SK-N-SH (cell line): ENCODE measurements around the gene SEC62. TPM values are rescaled to one million over a fixed set of nuclear protein-coding genes. Genes with fewer than 3 reads are reported as not detected.

ENCODE experiments used
- CTCF ChIA-PET: fragments of 300-600, 350-600 bp; formaldehyde crosslinking; extraction: SDS; loops from one replicate; lab custom pipeline; 2021; lab: Yijun Ruan, JAX
- POLR2A ChIA-PET: fragments of 350-600 bp; sonication (Branson Sonifier 250); formaldehyde crosslinking; extraction: SDS; loops from one replicate; lab custom pipeline; 2020; ENCODE audit warnings: antibody characterized with exemption, inconsistent platforms; lab: Yijun Ruan, JAX
- DNase-seq: peaks from one replicate; pipeline ENCODE4 v3.0.0; 2012
- H2AFZ ChIP-seq: fragments of 200-600 bp; sonication (generic); 2 replicates; pipeline ENCODE4 v1.8.1; 2016; ENCODE audit warnings: antibody characterized with exemption, mild to moderate bottlenecking, low read depth
- H3F3A ChIP-seq: fragments of 200-600 bp; sonication (generic); replicated peaks from 2 replicates; pipeline ENCODE3; 2016; ENCODE audit warnings: antibody characterized with exemption, mild to moderate bottlenecking; ENCODE audit not compliant: insufficient read depth
- H3K27ac ChIP-seq, 2 experiments: fragments of 200-500 bp in 1 of 2; fragments of 200-600 bp in 1 of 2; sonication (Bioruptor generic) in 1 of 2; sonication (generic), shearing (Covaris generic) in 1 of 2; 2 replicates each; pipeline versions ENCODE4 v1.5.1 to v1.6.1; 2014 to 2016; ENCODE audit warnings: low read depth in 2 of 2, inconsistent platforms in 1 of 2, low read length in 1 of 2, mild to moderate bottlenecking in 1 of 2, mixed read lengths in 1 of 2
- H3K27me3 ChIP-seq: fragments of 200-600 bp; sonication (generic), shearing (Covaris generic); 2 replicates; pipeline ENCODE4 v1.6.1; 2016; ENCODE audit warnings: mixed run types; ENCODE audit not compliant: insufficient read depth
- H3K36me3 ChIP-seq, 2 experiments: fragments of 200-500 bp in 1 of 2; fragments of 200-600 bp in 1 of 2; sonication (Bioruptor generic) in 1 of 2; sonication (generic) in 1 of 2; replicated peaks in 1 of 2; 2 replicates each; pipeline versions ENCODE3 to v1.5.1; 2014 to 2016; ENCODE audit warnings: low read length in 1 of 2, mild to moderate bottlenecking in 1 of 2; ENCODE audit not compliant: insufficient read depth in 2 of 2, control insufficient read depth in 1 of 2
- H3K4me1 ChIP-seq, 2 experiments: fragments of 200-500 bp in 1 of 2; fragments of 200-600 bp in 1 of 2; sonication (Bioruptor generic) in 1 of 2; sonication (generic), shearing (Covaris generic) in 1 of 2; 2 replicates each; pipeline versions ENCODE4 v1.5.1 to v1.6.1; 2014 to 2016; ENCODE audit warnings: low read depth in 1 of 2, low read length in 1 of 2, mixed run types in 1 of 2; ENCODE audit not compliant: insufficient read depth in 2 of 2, control insufficient read depth in 1 of 2
- H3K4me2 ChIP-seq: fragments of 200-600 bp; sonication (generic), shearing (Covaris generic); 2 replicates; pipeline ENCODE4 v1.6.1; 2017; ENCODE audit warnings: mixed run types
- H3K4me3 ChIP-seq, 2 experiments: fragments of 200-500 bp in 1 of 2; fragments of 200-600 bp in 1 of 2; sonication (Bioruptor generic) in 1 of 2; sonication (generic), shearing (Covaris generic) in 1 of 2; 2 replicates each; pipeline versions ENCODE4 v1.5.1 to v1.8.1; 2014 to 2016; ENCODE audit warnings: low read depth in 2 of 2, inconsistent platforms in 1 of 2, low read length in 1 of 2, mild to moderate bottlenecking in 1 of 2, mixed read lengths in 1 of 2, moderate library complexity in 1 of 2
- H3K79me2 ChIP-seq: fragments of 200-600 bp; sonication (generic); 2 replicates; pipeline ENCODE4 v1.8.1; 2017; ENCODE audit warnings: mild to moderate bottlenecking; ENCODE audit not compliant: insufficient read depth
- H3K9ac ChIP-seq: fragments of 200-600 bp; sonication (generic); 2 replicates; pipeline ENCODE4 v1.6.1; 2017; ENCODE audit warnings: mixed run types
- H3K9me2 ChIP-seq: fragments of 200-600 bp; sonication (generic); 2 replicates; pipeline ENCODE4 v1.6.1; 2017; ENCODE audit warnings: mixed run types
- H3K9me3 ChIP-seq: fragments of 200-600 bp; sonication (generic); 2 replicates; pipeline ENCODE4 v1.6.1; 2017; ENCODE audit warnings: mixed run types, mild to moderate bottlenecking, moderate library complexity
- H4K20me1 ChIP-seq: fragments of 200-600 bp; sonication (generic); 2 replicates; pipeline ENCODE4 v1.6.1; 2017; ENCODE audit warnings: mild to moderate bottlenecking, mixed run types; ENCODE audit not compliant: insufficient read depth
- EZH2phosphoT487 ChIP-seq: fragments of 200-600 bp; sonication (generic); IDR thresholded peaks from 2 replicates; pipeline ENCODE4 v1.6.1; 2017; ENCODE audit warnings: low read depth, mixed run types, mild to moderate bottlenecking, antibody characterized with exemption, moderate library complexity, borderline replicate concordance
- GABPA ChIP-seq: IDR thresholded peaks from 2 replicates; pipeline ENCODE4 v1.4.0; 2012; ENCODE audit warnings: low read depth, mild to moderate bottlenecking
- GATA2 ChIP-seq: sonication (generic); formaldehyde crosslinking; IDR thresholded peaks from 2 replicates; pipeline ENCODE4 v1.5.0; 2020; ENCODE audit warnings: mild to moderate bottlenecking, missing genetic modification reagents
- JUND ChIP-seq: IDR thresholded peaks from 2 replicates; pipeline ENCODE4 v1.4.0; 2012
- MEF2A ChIP-seq: IDR thresholded peaks from 2 replicates; pipeline ENCODE4 v1.4.0; 2012; ENCODE audit warnings: low read depth, borderline replicate concordance
- RXRA ChIP-seq: IDR thresholded peaks from 2 replicates; pipeline ENCODE4 v1.4.0; 2012; ENCODE audit warnings: low read depth, mild to moderate bottlenecking, borderline replicate concordance
- TEAD4 ChIP-seq: IDR thresholded peaks from 2 replicates; pipeline ENCODE4 v1.4.0; 2012; ENCODE audit warnings: mild to moderate bottlenecking, borderline replicate concordance; ENCODE audit not compliant: insufficient read depth
- WGBS: methylation state at CpG from one replicate; pipeline ENCODE4 v1.1.6; 2017; ENCODE audit warnings: low lambda C conversion rate; 5-methylcytosine and 5-hydroxymethylcytosine counted together
- polyA plus RNA-seq, 3 experiments: library from polyadenylated mRNA; depleted of rRNA; stranded (reverse); fragments of >200 nt; gene quantifications; 2 replicates each; pipeline ENCODE4 v1.2.3, GENCODE V29; 2012
- TF ChIP-seq, protein P1 (sequence below): IDR thresholded peaks from 2 replicates; pipeline ENCODE4 v1.4.0; 2012; ENCODE audit warnings: low read depth, borderline replicate concordance
- TF ChIP-seq, protein P2 (sequence below): fragments of 150-350 bp; IDR thresholded peaks from 2 replicates; pipeline ENCODE4 v1.6.1; 2016; ENCODE audit warnings: mild to moderate bottlenecking, low read depth, low read length
- TF ChIP-seq, protein P3 (sequence below): IDR thresholded peaks from 2 replicates; pipeline ENCODE4 v1.6.1; 2012; ENCODE audit warnings: mild to moderate bottlenecking, low read depth, low read length, moderate library complexity
- TF ChIP-seq, protein P4 (sequence below): IDR thresholded peaks from 2 replicates; pipeline ENCODE4 v1.4.0; 2012; ENCODE audit warnings: low read depth

Gene SEC62
- polyA plus RNA-seq, 1 of the 3 experiments (the other 2 are of a cell fraction), result 15.0 TPM

DNA sequence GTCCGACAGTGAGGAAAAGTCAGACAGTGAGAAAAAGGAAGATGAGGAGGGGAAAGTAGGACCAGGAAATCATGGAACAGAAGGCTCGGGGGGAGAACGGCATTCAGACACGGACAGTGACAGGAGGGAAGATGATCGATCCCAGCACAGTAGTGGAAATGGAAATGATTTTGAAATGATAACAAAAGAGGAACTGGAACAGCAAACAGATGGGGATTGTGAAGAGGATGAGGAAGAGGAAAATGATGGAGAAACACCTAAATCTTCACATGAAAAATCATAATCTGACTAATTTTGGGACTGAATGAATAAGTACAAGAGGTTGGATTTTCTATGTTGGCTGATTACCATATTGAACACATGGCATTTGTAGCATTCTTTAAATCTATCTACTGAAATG, 26.2 kb downstream of the SEC62 start:
- H3K4me1 ChIP-seq, result no peaks in the 10 kb centered on the region
- CTCF ChIA-PET, result interaction anchor here (0.9 kb wide), 1 partner anchor 43 kb away, joined by 3 read pairs; no protein-coding TSS in a partner anchor
- no peak overlapping the region for H3K27ac ChIP-seq

More for the DNA sequence above, 26.2 kb downstream of the SEC62 start:
- Histone ChIP-seq H3K9ac (no peak overlapping the region), H3K79me2 (no peaks in the 10 kb centered on the region), H3K36me3 (peaks cover 69 to 70% of the 10 kb centered on the region in 2 experiments), H3K9me3 (no peaks in the 10 kb centered on the region), H3K4me3 (no peak overlapping the region), H3K4me2 (no peak overlapping the region), H4K20me1 (no peaks in the 10 kb centered on the region), H3K27me3 (no peaks in the 10 kb centered on the region), H3F3A (peaks cover 5% of the 10 kb centered on the region), H2AFZ (no peak overlapping the region), H3K9me2 (no peaks in the 10 kb centered on the region)
- 85% methylated on average over 5 of the region's 5 CpGs for WGBS
- TF ChIP-seq MEF2A, result no peak
- TF ChIP-seq, protein P1, sequence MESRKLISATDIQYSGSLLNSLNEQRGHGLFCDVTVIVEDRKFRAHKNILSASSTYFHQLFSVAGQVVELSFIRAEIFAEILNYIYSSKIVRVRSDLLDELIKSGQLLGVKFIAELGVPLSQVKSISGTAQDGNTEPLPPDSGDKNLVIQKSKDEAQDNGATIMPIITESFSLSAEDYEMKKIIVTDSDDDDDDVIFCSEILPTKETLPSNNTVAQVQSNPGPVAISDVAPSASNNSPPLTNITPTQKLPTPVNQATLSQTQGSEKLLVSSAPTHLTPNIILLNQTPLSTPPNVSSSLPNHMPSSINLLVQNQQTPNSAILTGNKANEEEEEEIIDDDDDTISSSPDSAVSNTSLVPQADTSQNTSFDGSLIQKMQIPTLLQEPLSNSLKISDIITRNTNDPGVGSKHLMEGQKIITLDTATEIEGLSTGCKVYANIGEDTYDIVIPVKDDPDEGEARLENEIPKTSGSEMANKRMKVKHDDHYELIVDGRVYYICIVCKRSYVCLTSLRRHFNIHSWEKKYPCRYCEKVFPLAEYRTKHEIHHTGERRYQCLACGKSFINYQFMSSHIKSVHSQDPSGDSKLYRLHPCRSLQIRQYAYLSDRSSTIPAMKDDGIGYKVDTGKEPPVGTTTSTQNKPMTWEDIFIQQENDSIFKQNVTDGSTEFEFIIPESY, result no peak
- no peak for TF ChIP-seq EZH2phosphoT487
- TF ChIP-seq TEAD4, result no peak
- TF ChIP-seq GATA2 (CRISPR knock-in tag), result no peak
- TF ChIP-seq JUND, result no peak
- no peak for TF ChIP-seq GABPA
- TF ChIP-seq, protein P2, sequence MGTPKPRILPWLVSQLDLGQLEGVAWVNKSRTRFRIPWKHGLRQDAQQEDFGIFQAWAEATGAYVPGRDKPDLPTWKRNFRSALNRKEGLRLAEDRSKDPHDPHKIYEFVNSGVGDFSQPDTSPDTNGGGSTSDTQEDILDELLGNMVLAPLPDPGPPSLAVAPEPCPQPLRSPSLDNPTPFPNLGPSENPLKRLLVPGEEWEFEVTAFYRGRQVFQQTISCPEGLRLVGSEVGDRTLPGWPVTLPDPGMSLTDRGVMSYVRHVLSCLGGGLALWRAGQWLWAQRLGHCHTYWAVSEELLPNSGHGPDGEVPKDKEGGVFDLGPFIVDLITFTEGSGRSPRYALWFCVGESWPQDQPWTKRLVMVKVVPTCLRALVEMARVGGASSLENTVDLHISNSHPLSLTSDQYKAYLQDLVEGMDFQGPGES, result no peak
- TF ChIP-seq, protein P3, sequence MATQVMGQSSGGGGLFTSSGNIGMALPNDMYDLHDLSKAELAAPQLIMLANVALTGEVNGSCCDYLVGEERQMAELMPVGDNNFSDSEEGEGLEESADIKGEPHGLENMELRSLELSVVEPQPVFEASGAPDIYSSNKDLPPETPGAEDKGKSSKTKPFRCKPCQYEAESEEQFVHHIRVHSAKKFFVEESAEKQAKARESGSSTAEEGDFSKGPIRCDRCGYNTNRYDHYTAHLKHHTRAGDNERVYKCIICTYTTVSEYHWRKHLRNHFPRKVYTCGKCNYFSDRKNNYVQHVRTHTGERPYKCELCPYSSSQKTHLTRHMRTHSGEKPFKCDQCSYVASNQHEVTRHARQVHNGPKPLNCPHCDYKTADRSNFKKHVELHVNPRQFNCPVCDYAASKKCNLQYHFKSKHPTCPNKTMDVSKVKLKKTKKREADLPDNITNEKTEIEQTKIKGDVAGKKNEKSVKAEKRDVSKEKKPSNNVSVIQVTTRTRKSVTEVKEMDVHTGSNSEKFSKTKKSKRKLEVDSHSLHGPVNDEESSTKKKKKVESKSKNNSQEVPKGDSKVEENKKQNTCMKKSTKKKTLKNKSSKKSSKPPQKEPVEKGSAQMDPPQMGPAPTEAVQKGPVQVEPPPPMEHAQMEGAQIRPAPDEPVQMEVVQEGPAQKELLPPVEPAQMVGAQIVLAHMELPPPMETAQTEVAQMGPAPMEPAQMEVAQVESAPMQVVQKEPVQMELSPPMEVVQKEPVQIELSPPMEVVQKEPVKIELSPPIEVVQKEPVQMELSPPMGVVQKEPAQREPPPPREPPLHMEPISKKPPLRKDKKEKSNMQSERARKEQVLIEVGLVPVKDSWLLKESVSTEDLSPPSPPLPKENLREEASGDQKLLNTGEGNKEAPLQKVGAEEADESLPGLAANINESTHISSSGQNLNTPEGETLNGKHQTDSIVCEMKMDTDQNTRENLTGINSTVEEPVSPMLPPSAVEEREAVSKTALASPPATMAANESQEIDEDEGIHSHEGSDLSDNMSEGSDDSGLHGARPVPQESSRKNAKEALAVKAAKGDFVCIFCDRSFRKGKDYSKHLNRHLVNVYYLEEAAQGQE, result no peak
- TF ChIP-seq RXRA, result no peak
- TF ChIP-seq, protein P4, sequence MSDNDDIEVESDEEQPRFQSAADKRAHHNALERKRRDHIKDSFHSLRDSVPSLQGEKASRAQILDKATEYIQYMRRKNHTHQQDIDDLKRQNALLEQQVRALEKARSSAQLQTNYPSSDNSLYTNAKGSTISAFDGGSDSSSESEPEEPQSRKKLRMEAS, result no peak
- POLR2A ChIA-PET, result no interaction called here
- DNase-seq, result no peak
